ENCODE data around the gene OLAH. TPM values are rescaled to one million over a fixed set of nuclear protein-coding genes. Genes with fewer than 3 reads are reported as not detected.
"Not testable (repeated sequence)": the region's sequence is repeated elsewhere in the genome, so short reads cannot be mapped to it uniquely, and the experiment has no call there.

The OLAH gene
- total and polyA plus RNA-seq, 10 donors = 0.80 to 17.5 (median 3.5) TPM; not detected in 1

DNA sequence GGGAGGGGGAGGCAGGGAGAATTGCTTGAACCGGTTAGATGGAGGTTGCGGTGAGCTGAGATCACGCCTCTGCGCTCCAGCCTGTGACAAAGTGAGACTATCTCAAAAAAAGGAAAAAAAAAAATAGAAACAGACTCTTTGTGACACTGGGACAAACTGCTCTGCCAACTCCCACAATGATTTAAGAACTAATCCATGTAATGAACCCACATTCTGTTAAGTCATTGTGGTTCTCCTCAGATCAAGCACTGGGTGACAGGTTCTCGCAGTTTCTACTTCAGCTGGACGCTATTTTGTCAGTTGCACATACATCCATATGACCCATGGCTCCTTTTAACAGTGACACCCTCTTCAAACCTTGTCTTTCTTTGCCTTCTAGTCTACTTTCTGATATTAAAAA, 18.7 kb upstream of the OLAH start:
- WGBS, 5 donors = 57 to 71% (median 70%) methylated on average over 6 of the region's 6 CpGs
- H3K4me3 ChIP-seq; H3K27me3 ChIP-seq (replicated peaks in 1 of 7); H3K4me1 ChIP-seq; H3K27ac ChIP-seq; DNase-seq; H3K9me3 ChIP-seq; intact Hi-C loops (cut with DNase I; ENCODE audit: low total_unique reads); H3K36me3 ChIP-seq: not testable (repeated sequence)

DNA sequence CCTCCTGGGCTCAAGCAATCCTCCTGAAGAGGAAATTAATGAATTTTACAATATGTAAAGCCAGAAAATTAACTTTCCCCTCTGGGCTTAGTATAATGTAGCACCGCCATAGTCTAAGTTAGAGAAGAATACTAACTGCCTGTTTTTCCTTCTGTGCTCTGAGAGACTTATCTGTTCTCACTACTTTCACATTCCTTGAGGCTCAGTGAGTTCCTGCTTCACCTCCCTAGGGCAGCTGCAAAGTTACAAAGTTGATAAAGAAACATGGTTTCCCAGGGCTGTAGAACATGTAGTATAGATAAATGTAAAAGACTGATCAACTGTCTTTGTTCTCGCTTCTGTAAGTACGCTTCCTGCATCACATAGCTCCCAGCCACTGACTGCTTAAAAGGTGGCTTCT, 16.0 kb upstream of the OLAH start:
- Histone ChIP-seq H3K9me3 (no peaks in the 10 kb centered on the region), H3K36me3 (no peaks in the 10 kb centered on the region), H3K27ac (no peak overlapping the region), H3K27me3 (replicated peaks in 1 of 7) (no peaks in the 10 kb centered on the region), H3K4me1 (no peaks in the 10 kb centered on the region), H3K4me3 (no peak overlapping the region)
- 59 to 88% (median 79%) methylated on average over 3 of the region's 3 CpGs for WGBS, 5 donors
- TF ChIP-seq POLR2A (IDR thresholded peaks at IDR 0.05) (no peak), POLR2AphosphoS5 (IDR thresholded peaks at IDR 0.05) (no peak)
- TF ChIP-seq, protein P1, sequence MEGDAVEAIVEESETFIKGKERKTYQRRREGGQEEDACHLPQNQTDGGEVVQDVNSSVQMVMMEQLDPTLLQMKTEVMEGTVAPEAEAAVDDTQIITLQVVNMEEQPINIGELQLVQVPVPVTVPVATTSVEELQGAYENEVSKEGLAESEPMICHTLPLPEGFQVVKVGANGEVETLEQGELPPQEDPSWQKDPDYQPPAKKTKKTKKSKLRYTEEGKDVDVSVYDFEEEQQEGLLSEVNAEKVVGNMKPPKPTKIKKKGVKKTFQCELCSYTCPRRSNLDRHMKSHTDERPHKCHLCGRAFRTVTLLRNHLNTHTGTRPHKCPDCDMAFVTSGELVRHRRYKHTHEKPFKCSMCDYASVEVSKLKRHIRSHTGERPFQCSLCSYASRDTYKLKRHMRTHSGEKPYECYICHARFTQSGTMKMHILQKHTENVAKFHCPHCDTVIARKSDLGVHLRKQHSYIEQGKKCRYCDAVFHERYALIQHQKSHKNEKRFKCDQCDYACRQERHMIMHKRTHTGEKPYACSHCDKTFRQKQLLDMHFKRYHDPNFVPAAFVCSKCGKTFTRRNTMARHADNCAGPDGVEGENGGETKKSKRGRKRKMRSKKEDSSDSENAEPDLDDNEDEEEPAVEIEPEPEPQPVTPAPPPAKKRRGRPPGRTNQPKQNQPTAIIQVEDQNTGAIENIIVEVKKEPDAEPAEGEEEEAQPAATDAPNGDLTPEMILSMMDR (IDR thresholded peaks at IDR 0.05 in 8 of 11, conservative IDR thresholded peaks at IDR 0.05 in 3 of 11) = no peak
- intact Hi-C loops (cut with DNase I; ENCODE audit: low total_unique reads) = no loop called here
- DNase-seq = no peak

DNA sequence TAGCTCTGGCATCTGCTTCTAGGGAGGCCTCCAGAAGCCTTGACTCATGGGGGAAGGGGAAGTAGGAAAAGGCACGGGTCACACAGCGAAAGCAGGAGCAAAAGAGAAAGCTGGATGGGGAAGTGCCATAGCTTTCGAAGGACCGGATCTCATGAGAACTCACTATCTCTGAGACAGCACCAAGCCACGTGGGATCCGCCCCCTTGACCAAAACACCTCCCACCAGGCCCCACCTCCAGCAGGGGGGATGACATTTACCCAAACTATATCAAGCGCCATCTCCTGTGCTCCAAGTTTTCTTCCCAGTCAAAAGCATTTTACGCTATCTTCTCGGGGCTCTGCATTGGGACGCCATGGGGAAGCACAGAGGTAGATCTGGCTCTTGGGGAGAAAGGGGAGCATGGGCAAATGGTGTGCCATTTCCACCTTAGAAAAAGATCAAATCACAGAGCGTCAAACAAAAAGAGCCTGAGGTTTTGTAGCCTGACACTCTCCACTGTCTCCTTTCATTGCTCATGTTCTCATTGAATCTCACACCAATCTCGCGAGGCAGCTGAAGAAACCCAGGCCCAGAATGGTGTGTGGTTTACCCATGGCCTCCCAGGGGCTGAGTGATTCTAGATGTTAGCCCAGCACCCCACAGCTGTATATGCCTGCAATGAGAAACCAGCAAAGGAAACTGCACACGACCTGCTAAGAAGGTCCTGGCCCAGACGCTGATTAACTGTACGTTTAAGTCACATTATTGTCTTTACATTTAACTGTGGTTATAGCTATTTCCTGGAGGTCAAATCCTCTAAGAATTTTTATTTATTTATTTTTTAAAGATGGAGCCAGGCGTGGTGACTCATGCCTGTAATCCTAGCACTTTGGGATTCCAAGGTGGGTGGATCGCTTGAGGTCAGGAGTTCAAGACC, 8.1 kb upstream of the OLAH start:
- Histone ChIP-seq H3K36me3 (no peaks in the 10 kb centered on the region), H3K9me3 (no peaks in the 10 kb centered on the region), H3K27me3 (replicated peaks in 1 of 7) (no peaks in the 10 kb centered on the region), H3K27ac (peak overlapping the region in 4 of 8 donors; percentile 38 to 81 (median 50)), H3K4me1 (peaks cover 0 to 11% (median 4%) of the 10 kb centered on the region in 6 donors), H3K4me3 (no peak overlapping the region)
- 57 to 64% (median 61%) methylated on average over 18 of the region's 18 CpGs for WGBS, 5 donors
- DNase-seq = no peak
- peak in 1 of 3 donors; percentile 16 for TF ChIP-seq POLR2AphosphoS5 (IDR thresholded peaks at IDR 0.05)
- no peak for TF ChIP-seq POLR2A (IDR thresholded peaks at IDR 0.05)
- TF ChIP-seq, protein P1 (IDR thresholded peaks at IDR 0.05 in 8 of 11, conservative IDR thresholded peaks at IDR 0.05 in 3 of 11) = no peak
- intact Hi-C loops (cut with DNase I; ENCODE audit: low total_unique reads) = no loop called here

DNA sequence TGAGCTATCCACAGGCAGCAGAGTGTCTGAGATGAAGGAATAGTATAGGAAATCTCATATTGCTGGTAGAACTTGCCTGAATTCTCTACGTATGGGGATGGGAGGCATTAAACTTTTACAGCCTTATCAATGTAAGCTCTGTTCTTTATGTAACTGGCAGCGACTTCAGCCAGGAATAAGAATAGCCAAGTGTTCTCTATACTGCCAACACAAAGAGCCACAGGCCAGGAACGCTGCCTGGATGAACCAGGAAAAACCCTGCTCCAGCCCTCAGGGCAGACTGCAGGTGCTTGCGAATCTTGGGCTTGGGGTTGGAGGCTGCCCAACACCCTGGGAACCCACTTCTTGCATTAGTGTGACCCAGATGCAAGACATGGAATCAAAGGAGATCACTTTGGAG, 6.1 kb upstream of the OLAH start:
- Histone ChIP-seq H3K4me1 (peaks cover 0 to 11% (median 4%) of the 10 kb centered on the region in 6 donors), H3K4me3 (no peak overlapping the region), H3K27me3 (replicated peaks in 1 of 7) (no peaks in the 10 kb centered on the region), H3K27ac (no peak overlapping the region), H3K36me3 (no peaks in the 10 kb centered on the region), H3K9me3 (no peaks in the 10 kb centered on the region)
- DNase-seq = no peak
- TF ChIP-seq POLR2AphosphoS5 (IDR thresholded peaks at IDR 0.05) (no peak), POLR2A (IDR thresholded peaks at IDR 0.05) (no peak)
- TF ChIP-seq, protein P1 (IDR thresholded peaks at IDR 0.05 in 8 of 11, conservative IDR thresholded peaks at IDR 0.05 in 3 of 11) = no peak
- intact Hi-C loops (cut with DNase I; ENCODE audit: low total_unique reads) = no loop called here
- 69 to 96% (median 91%) methylated on average over 4 of the region's 4 CpGs for WGBS, 5 donors

Measured in spleen (tissue), 11 donors.